M059J (cell line): ENCODE data around the gene DLG1. TPM values are rescaled to one million over a fixed set of nuclear protein-coding genes. Genes with fewer than 3 reads are reported as not detected.

ENCODE experiments used
- DNase-seq: peaks from one replicate; pipeline ENCODE4 v3.0.0-alpha.2; 2012; ENCODE audit warnings: low read depth
- total RNA-seq: library from RNA; depleted of rRNA; stranded (reverse); fragments of >200 nt; shearing (Covaris generic); gene quantifications from 2 replicates; pipeline ENCODE4 v1.2.3, GENCODE V29; 2014

DLG1 gene
- total RNA-seq, 1 experiment from 2014 or later = 99.0 TPM

GRCh38 chr3:197030379-197031314 lies 267.8 kb downstream of the DLG1 start:
- no peak for DNase-seq

GRCh38 chr3:197029511-197030167 lies 268.8 kb downstream of the DLG1 start, which contains the start of gene MELTF:
Gene MELTF, minus strand, starts transcription at chr3:197029817. Its CDS starts 115 bp downstream, at chr3:197029702.
- peak; percentile 67 for DNase-seq

- peak; percentile 30 for DNase-seq
Observed at GRCh38 chr3:197028728-197029510, 269.5 kb downstream of the DLG1 start.

GRCh38 chr3:197027896-197028727 lies 270.3 kb downstream of the DLG1 start:
- DNase-seq = no peak

- DNase-seq = peak; percentile 32
Observed at GRCh38 chr3:197027151-197027895, 271.1 kb downstream of the DLG1 start.

GRCh38 chr3:197026481-197026866 lies 271.9 kb downstream of the DLG1 start:
- DNase-seq = no peak

- no peak for DNase-seq
Observed at GRCh38 chr3:197025736-197026480, 272.5 kb downstream of the DLG1 start.

- no peak for DNase-seq
Observed at GRCh38 chr3:197024881-197025735, 273.3 kb downstream of the DLG1 start.

GRCh38 chr3:197023998-197024651 lies 274.3 kb downstream of the DLG1 start:
- no peak for DNase-seq

- DNase-seq = no peak
Observed at GRCh38 chr3:197023241-197023997, 275.0 kb downstream of the DLG1 start.

- no peak for DNase-seq
Observed at GRCh38 chr3:197022405-197023231, 275.8 kb downstream of the DLG1 start.

- no peak for DNase-seq
Observed at GRCh38 chr3:197021729-197022404, 276.5 kb downstream of the DLG1 start.

GRCh38 chr3:197021231-197021630 lies 277.2 kb downstream of the DLG1 start:
- DNase-seq = no peak

- no peak for DNase-seq
Observed at GRCh38 chr3:197019535-197019934, 278.9 kb downstream of the DLG1 start.

- DNase-seq = no peak
Observed at GRCh38 chr3:197019021-197019420, 279.4 kb downstream of the DLG1 start.

- DNase-seq = no peak
Observed at GRCh38 chr3:197017003-197017402, 281.4 kb downstream of the DLG1 start.
